IPS-18a (cell line): ENCODE data around the gene ZNHIT6.
"Not testable (repeated sequence)": the region's sequence is repeated elsewhere in the genome, so short reads cannot be mapped to it uniquely, and the experiment has no call there.

Experiments
- H3K27ac ChIP-seq: one replicate; pipeline ENCODE4 v1.5.1; 2013; ENCODE audit warnings: low read length
- H3K27me3 ChIP-seq: one replicate; pipeline ENCODE4 v1.6.1; 2013; ENCODE audit warnings: mild to moderate bottlenecking, low read length; ENCODE audit not compliant: control insufficient read depth, insufficient read depth
- H3K36me3 ChIP-seq: one replicate; pipeline ENCODE4 v1.6.1; 2013; ENCODE audit warnings: low read depth, low read length; ENCODE audit not compliant: control insufficient read depth
- H3K4me1 ChIP-seq: one replicate; pipeline ENCODE4 v1.6.1; 2013; ENCODE audit warnings: low read depth, low read length; ENCODE audit not compliant: control insufficient read depth
- H3K4me3 ChIP-seq: one replicate; pipeline ENCODE4 v1.5.1; 2013; ENCODE audit warnings: low read length
- H3K9ac ChIP-seq: one replicate; pipeline ENCODE4 v1.6.1; 2013; ENCODE audit warnings: mild to moderate bottlenecking, low read length, moderate library complexity
- H3K9me3 ChIP-seq: one replicate; pipeline ENCODE4 v1.6.1; 2013; ENCODE audit warnings: low read depth, low read length; ENCODE audit not compliant: control insufficient read depth

The ZNHIT6 gene

GRCh38 chr1:85707990-85708828, at the start of gene ZNHIT6:
TSS of gene ZNHIT6 (minus strand) at chr1:85708433. CDS start at chr1:85708284, 149 bp downstream.
- Histone ChIP-seq H3K4me1 (peaks cover 10% of the 10 kb centered on the region), H3K27ac (peak within 1 kb of the TSS; percentile 15), H3K9me3 (no peaks in the 10 kb centered on the region), H3K4me3 (peak within 1 kb of the TSS; percentile 88), H3K36me3 (peaks cover 18% of the 10 kb centered on the region), H3K27me3 (no peaks in the 10 kb centered on the region), H3K9ac (peak within 1 kb of the TSS; percentile 63)

- no peaks in the 10 kb centered on the region for H3K9me3 ChIP-seq
- H3K27ac ChIP-seq = no peak overlapping the region
- H3K9ac ChIP-seq = no peak overlapping the region
- peaks cover 4% of the 10 kb centered on the region for H3K4me1 ChIP-seq
- H3K4me3 ChIP-seq = no peak overlapping the region
- no peaks in the 10 kb centered on the region for H3K36me3 ChIP-seq
- H3K27me3 ChIP-seq = no peaks in the 10 kb centered on the region
Measured at GRCh38 chr1:85756864-85757263, 48.6 kb upstream of the ZNHIT6 start.

- H3K4me1 ChIP-seq = no peaks in the 10 kb centered on the region
- H3K27ac ChIP-seq = no peak overlapping the region
- H3K36me3 ChIP-seq = no peaks in the 10 kb centered on the region
- H3K4me3 ChIP-seq = no peak overlapping the region
- H3K9me3 ChIP-seq = no peaks in the 10 kb centered on the region
- H3K27me3 ChIP-seq = no peaks in the 10 kb centered on the region
- H3K9ac ChIP-seq = no peak overlapping the region
Measured at GRCh38 chr1:85748120-85748519, 39.9 kb upstream of the ZNHIT6 start.

GRCh38 chr1:85746777-85747176, 38.5 kb upstream of the ZNHIT6 start:
- H3K9me3 ChIP-seq = no peaks in the 10 kb centered on the region
- no peaks in the 10 kb centered on the region for H3K36me3 ChIP-seq
- H3K4me1 ChIP-seq = no peaks in the 10 kb centered on the region
- H3K27ac ChIP-seq = no peak overlapping the region
- H3K27me3 ChIP-seq = no peaks in the 10 kb centered on the region
- no peak overlapping the region for H3K9ac ChIP-seq
- no peak overlapping the region for H3K4me3 ChIP-seq

- H3K4me1 ChIP-seq = no peaks in the 10 kb centered on the region
- H3K9me3 ChIP-seq = no peaks in the 10 kb centered on the region
- H3K27me3 ChIP-seq = no peaks in the 10 kb centered on the region
- no peak overlapping the region for H3K4me3 ChIP-seq
- no peaks in the 10 kb centered on the region for H3K36me3 ChIP-seq
- no peak overlapping the region for H3K27ac ChIP-seq
- H3K9ac ChIP-seq = no peak overlapping the region
Measured at GRCh38 chr1:85743814-85744213, 35.6 kb upstream of the ZNHIT6 start.

GRCh38 chr1:85734931-85735330, 26.7 kb upstream of the ZNHIT6 start:
- H3K27ac ChIP-seq = no peak overlapping the region

GRCh38 chr1:85718678-85719340, 10.6 kb upstream of the ZNHIT6 start:
- Histone ChIP-seq H3K9ac (no peak overlapping the region), H3K36me3 (no peaks in the 10 kb centered on the region), H3K27ac (no peak overlapping the region)

More at GRCh38 chr1:85734931-85735330, 26.7 kb upstream of the ZNHIT6 start:
- no peaks in the 10 kb centered on the region for H3K36me3 ChIP-seq
- no peaks in the 10 kb centered on the region for H3K27me3 ChIP-seq
- H3K9me3 ChIP-seq = no peaks in the 10 kb centered on the region
- no peaks in the 10 kb centered on the region for H3K4me1 ChIP-seq
- no peak overlapping the region for H3K9ac ChIP-seq
- H3K4me3 ChIP-seq = no peak overlapping the region

GRCh38 chr1:85714418-85715114, 6.3 kb upstream of the ZNHIT6 start:
- not testable (repeated sequence) for H3K4me3 ChIP-seq, H3K27ac ChIP-seq, H3K4me1 ChIP-seq, H3K36me3 ChIP-seq, H3K27me3 ChIP-seq, H3K9me3 ChIP-seq, H3K9ac ChIP-seq

More at GRCh38 chr1:85718678-85719340, 10.6 kb upstream of the ZNHIT6 start:
- no peaks in the 10 kb centered on the region for H3K4me1 ChIP-seq
- no peaks in the 10 kb centered on the region for H3K9me3 ChIP-seq
- H3K4me3 ChIP-seq = no peak overlapping the region
- no peaks in the 10 kb centered on the region for H3K27me3 ChIP-seq

- H3K36me3 ChIP-seq = peaks cover 15% of the 10 kb centered on the region
- H3K9ac ChIP-seq = peak overlapping the region; percentile 63
- H3K27me3 ChIP-seq = no peaks in the 10 kb centered on the region
- peaks cover 10% of the 10 kb centered on the region for H3K4me1 ChIP-seq
- H3K9me3 ChIP-seq = no peaks in the 10 kb centered on the region
- H3K27ac ChIP-seq = no peak overlapping the region
- peak overlapping the region; percentile 88 for H3K4me3 ChIP-seq
Measured at GRCh38 chr1:85708829-85709227, 595 bp upstream of the ZNHIT6 start.

- H3K9me3 ChIP-seq = no peaks in the 10 kb centered on the region
- peak overlapping the region; percentile 15 for H3K27ac ChIP-seq
- peaks cover 23% of the 10 kb centered on the region for H3K36me3 ChIP-seq
- peak overlapping the region; percentile 88 for H3K4me3 ChIP-seq
- no peaks in the 10 kb centered on the region for H3K27me3 ChIP-seq
- peaks cover 10% of the 10 kb centered on the region for H3K4me1 ChIP-seq
- peak overlapping the region; percentile 63 for H3K9ac ChIP-seq
Measured at GRCh38 chr1:85707267-85707989, 805 bp downstream of the ZNHIT6 start.

GRCh38 chr1:85705940-85706339, 2.3 kb downstream of the ZNHIT6 start:
- H3K36me3 ChIP-seq = peaks cover 38% of the 10 kb centered on the region
- H3K4me3 ChIP-seq = no peak overlapping the region
- peaks cover 10% of the 10 kb centered on the region for H3K4me1 ChIP-seq
- H3K9me3 ChIP-seq = no peaks in the 10 kb centered on the region
- H3K27me3 ChIP-seq = no peaks in the 10 kb centered on the region
- no peak overlapping the region for H3K9ac ChIP-seq
- no peak overlapping the region for H3K27ac ChIP-seq
